GM12878 (cell line): Measurements from ENCODE around the gene TRA2B.

Experiments used
- CREB1 ChIP-seq: IDR thresholded peaks from 2 replicates; pipeline ENCODE4 v1.6.1; 2012; ENCODE audit warnings: low read depth, mild to moderate bottlenecking, inconsistent platforms
- HCFC1 ChIP-seq: fragments of 150-350 bp; IDR thresholded peaks from 2 replicates; pipeline ENCODE4 v1.6.1; 2014; ENCODE audit warnings: low read length
- JUND ChIP-seq: IDR thresholded peaks from 2 replicates; pipeline ENCODE4 v1.6.1; 2012; ENCODE audit warnings: low read depth, mild to moderate bottlenecking, low read length, improper control_type of control experiment, moderate library complexity
- NBN ChIP-seq: fragments of 450-650 bp; IDR thresholded peaks from 2 replicates; pipeline ENCODE4 v1.6.1; 2016
- RAD21 ChIP-seq: IDR thresholded peaks from 2 replicates; pipeline ENCODE4 v1.6.1; 2011; ENCODE audit warnings: mild to moderate bottlenecking, low read depth, low read length, moderate library complexity; ENCODE audit not compliant: insufficient read depth
- SRF ChIP-seq, 2 experiments: IDR thresholded peaks; 2 replicates each; pipeline ENCODE4 v1.6.1; 2011; ENCODE audit warnings: low read depth in 2 of 2, low read length in 2 of 2, mild to moderate bottlenecking in 1 of 2, moderate library complexity in 1 of 2
- ZNF274 ChIP-seq: IDR thresholded peaks from one replicate; pipeline ENCODE4 v1.8.0; 2011; ENCODE audit not compliant: insufficient read length, insufficient read depth
- TF ChIP-seq, protein P1 (sequence below), 3 experiments: IDR thresholded peaks in 2 of 3; conservative IDR thresholded peaks in 1 of 3; 2 replicates each; pipeline ENCODE4 v1.5.1; 2011; ENCODE audit warnings: low read depth in 3 of 3, low read length in 3 of 3, mild to moderate bottlenecking in 3 of 3, control low read depth in 2 of 3, moderate library complexity in 2 of 3, inconsistent platforms in 1 of 3, mixed read lengths in 1 of 3; ENCODE audit not compliant: control insufficient read depth in 2 of 3, insufficient read depth in 1 of 3; ENCODE audit errors: extremely low read depth in 1 of 3
- TF ChIP-seq, protein P2 (sequence below): IDR thresholded peaks from 2 replicates; pipeline ENCODE4 v1.6.1; 2012; ENCODE audit warnings: mild to moderate bottlenecking, low read depth, low read length
- TF ChIP-seq, protein P3 (sequence below): IDR thresholded peaks from 2 replicates; pipeline ENCODE4 v1.6.1; 2011; ENCODE audit warnings: low read depth, low read length, improper control_type of control experiment, borderline replicate concordance

DNA sequence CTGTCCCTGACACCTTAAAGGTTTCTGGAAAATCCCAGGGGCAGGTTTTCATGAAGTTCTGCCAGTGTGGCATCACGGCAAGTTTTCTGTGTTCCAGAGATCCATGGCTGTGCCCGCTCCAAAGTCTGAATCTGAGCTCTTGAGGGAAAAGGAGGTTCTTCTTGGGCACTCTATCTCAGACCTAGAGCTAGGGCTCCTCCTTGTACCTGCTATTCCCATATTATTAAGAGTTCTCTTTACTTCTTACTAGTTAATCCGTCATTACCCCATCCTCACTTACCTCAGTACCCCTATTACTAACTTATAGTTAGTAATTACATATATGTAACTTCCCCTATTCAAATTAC is 5.9 kb upstream of the TRA2B start:
- TF ChIP-seq, protein P1, sequence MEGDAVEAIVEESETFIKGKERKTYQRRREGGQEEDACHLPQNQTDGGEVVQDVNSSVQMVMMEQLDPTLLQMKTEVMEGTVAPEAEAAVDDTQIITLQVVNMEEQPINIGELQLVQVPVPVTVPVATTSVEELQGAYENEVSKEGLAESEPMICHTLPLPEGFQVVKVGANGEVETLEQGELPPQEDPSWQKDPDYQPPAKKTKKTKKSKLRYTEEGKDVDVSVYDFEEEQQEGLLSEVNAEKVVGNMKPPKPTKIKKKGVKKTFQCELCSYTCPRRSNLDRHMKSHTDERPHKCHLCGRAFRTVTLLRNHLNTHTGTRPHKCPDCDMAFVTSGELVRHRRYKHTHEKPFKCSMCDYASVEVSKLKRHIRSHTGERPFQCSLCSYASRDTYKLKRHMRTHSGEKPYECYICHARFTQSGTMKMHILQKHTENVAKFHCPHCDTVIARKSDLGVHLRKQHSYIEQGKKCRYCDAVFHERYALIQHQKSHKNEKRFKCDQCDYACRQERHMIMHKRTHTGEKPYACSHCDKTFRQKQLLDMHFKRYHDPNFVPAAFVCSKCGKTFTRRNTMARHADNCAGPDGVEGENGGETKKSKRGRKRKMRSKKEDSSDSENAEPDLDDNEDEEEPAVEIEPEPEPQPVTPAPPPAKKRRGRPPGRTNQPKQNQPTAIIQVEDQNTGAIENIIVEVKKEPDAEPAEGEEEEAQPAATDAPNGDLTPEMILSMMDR (IDR thresholded peaks at IDR 0.05 in 2 of 3, conservative IDR thresholded peaks at IDR 0.05 in 1 of 3; ENCODE audit: control insufficient read depth in 2 of 3, extremely low read depth in 1 of 3, insufficient read depth in 1 of 3, low read depth in 3 of 3, low read length in 3 of 3), result no peak
- TF ChIP-seq JUND (no peak), RAD21 (no peak), ZNF274 (no peak), NBN (no peak), CREB1 (no peak), HCFC1 (no peak), SRF (IDR thresholded peaks at IDR 0.05; ENCODE audit: low read depth in 2 of 2, low read length in 2 of 2) (no peak)
- TF ChIP-seq, protein P2, sequence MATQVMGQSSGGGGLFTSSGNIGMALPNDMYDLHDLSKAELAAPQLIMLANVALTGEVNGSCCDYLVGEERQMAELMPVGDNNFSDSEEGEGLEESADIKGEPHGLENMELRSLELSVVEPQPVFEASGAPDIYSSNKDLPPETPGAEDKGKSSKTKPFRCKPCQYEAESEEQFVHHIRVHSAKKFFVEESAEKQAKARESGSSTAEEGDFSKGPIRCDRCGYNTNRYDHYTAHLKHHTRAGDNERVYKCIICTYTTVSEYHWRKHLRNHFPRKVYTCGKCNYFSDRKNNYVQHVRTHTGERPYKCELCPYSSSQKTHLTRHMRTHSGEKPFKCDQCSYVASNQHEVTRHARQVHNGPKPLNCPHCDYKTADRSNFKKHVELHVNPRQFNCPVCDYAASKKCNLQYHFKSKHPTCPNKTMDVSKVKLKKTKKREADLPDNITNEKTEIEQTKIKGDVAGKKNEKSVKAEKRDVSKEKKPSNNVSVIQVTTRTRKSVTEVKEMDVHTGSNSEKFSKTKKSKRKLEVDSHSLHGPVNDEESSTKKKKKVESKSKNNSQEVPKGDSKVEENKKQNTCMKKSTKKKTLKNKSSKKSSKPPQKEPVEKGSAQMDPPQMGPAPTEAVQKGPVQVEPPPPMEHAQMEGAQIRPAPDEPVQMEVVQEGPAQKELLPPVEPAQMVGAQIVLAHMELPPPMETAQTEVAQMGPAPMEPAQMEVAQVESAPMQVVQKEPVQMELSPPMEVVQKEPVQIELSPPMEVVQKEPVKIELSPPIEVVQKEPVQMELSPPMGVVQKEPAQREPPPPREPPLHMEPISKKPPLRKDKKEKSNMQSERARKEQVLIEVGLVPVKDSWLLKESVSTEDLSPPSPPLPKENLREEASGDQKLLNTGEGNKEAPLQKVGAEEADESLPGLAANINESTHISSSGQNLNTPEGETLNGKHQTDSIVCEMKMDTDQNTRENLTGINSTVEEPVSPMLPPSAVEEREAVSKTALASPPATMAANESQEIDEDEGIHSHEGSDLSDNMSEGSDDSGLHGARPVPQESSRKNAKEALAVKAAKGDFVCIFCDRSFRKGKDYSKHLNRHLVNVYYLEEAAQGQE, result no peak
- TF ChIP-seq, protein P3, sequence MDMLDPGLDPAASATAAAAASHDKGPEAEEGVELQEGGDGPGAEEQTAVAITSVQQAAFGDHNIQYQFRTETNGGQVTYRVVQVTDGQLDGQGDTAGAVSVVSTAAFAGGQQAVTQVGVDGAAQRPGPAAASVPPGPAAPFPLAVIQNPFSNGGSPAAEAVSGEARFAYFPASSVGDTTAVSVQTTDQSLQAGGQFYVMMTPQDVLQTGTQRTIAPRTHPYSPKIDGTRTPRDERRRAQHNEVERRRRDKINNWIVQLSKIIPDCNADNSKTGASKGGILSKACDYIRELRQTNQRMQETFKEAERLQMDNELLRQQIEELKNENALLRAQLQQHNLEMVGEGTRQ, result no peak
